ENCODE results near the gene AGPAT1.

DNA sequence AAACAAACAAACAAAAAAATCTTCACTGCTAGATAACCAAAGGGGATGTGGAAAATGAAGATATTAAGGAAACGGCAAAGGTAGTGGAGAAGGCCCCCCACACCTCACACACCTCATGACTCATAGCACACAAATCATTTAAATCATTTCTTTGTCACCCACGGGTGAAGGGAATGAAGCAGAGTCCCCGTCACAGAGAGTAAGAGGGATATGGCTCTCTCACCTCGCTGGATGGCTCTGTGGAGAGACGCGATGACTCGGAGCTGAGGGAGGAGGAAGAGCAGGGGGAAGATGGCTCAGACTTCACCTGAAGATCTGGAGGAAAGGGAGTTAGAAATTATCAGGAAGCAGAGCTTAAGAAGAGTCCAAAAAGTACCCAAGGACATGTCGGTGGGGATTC is 49.0 kb downstream of the AGPAT1 start:
- TF ChIP-seq, protein P1, sequence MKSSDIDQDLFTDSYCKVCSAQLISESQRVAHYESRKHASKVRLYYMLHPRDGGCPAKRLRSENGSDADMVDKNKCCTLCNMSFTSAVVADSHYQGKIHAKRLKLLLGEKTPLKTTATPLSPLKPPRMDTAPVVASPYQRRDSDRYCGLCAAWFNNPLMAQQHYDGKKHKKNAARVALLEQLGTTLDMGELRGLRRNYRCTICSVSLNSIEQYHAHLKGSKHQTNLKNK (CRISPR knock-in tag; IDR thresholded peaks at IDR 0.05), result no peak
- TF ChIP-seq, protein P2, sequence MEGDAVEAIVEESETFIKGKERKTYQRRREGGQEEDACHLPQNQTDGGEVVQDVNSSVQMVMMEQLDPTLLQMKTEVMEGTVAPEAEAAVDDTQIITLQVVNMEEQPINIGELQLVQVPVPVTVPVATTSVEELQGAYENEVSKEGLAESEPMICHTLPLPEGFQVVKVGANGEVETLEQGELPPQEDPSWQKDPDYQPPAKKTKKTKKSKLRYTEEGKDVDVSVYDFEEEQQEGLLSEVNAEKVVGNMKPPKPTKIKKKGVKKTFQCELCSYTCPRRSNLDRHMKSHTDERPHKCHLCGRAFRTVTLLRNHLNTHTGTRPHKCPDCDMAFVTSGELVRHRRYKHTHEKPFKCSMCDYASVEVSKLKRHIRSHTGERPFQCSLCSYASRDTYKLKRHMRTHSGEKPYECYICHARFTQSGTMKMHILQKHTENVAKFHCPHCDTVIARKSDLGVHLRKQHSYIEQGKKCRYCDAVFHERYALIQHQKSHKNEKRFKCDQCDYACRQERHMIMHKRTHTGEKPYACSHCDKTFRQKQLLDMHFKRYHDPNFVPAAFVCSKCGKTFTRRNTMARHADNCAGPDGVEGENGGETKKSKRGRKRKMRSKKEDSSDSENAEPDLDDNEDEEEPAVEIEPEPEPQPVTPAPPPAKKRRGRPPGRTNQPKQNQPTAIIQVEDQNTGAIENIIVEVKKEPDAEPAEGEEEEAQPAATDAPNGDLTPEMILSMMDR (IDR thresholded peaks at IDR 0.05), result no peak
- TF ChIP-seq, protein P3, sequence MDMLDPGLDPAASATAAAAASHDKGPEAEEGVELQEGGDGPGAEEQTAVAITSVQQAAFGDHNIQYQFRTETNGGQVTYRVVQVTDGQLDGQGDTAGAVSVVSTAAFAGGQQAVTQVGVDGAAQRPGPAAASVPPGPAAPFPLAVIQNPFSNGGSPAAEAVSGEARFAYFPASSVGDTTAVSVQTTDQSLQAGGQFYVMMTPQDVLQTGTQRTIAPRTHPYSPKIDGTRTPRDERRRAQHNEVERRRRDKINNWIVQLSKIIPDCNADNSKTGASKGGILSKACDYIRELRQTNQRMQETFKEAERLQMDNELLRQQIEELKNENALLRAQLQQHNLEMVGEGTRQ (CRISPR knock-in tag; IDR thresholded peaks at IDR 0.05), result no peak

Measured in WTC11 (cell line).